Kidney tubule cell (primary cell): ENCODE measurements around the gene ACBD6.

ENCODE experiments used
- DNase-seq: peaks from one replicate; pipeline ENCODE4 v3.0.0-alpha.2; 2018; ENCODE audit warnings: low spot score

The ACBD6 gene

GRCh38 chr1:180291004-180291403 is 211.4 kb downstream of the ACBD6 start:
- peak; percentile 53 for DNase-seq

GRCh38 chr1:180290265-180291001 is 211.9 kb downstream of the ACBD6 start:
- DNase-seq = no peak

GRCh38 chr1:180288940-180289339 is 213.4 kb downstream of the ACBD6 start:
- DNase-seq = no peak

- no peak for DNase-seq
These were observed 214.2 kb downstream of the ACBD6 start for GRCh38 chr1:180287988-180288705.

- no peak for DNase-seq
These were observed 216.0 kb downstream of the ACBD6 start for GRCh38 chr1:180286417-180286816.

- DNase-seq = no peak
These were observed 219.3 kb downstream of the ACBD6 start for GRCh38 chr1:180283098-180283497.

GRCh38 chr1:180282401-180283044 is 219.9 kb downstream of the ACBD6 start:
- no peak for DNase-seq

GRCh38 chr1:180281490-180281889 is 220.9 kb downstream of the ACBD6 start:
- no peak for DNase-seq

- no peak for DNase-seq
These were observed 221.8 kb downstream of the ACBD6 start for GRCh38 chr1:180280617-180281016.

- DNase-seq = no peak
These were observed 222.7 kb downstream of the ACBD6 start for GRCh38 chr1:180279651-180280050.

- DNase-seq = no peak
These were observed 223.6 kb downstream of the ACBD6 start for GRCh38 chr1:180278596-180279395.

- DNase-seq = no peak
These were observed 224.2 kb downstream of the ACBD6 start for GRCh38 chr1:180278194-180278515.

GRCh38 chr1:180277476-180278193 is 224.7 kb downstream of the ACBD6 start:
- DNase-seq = no peak

- no peak for DNase-seq
These were observed 226.7 kb downstream of the ACBD6 start for GRCh38 chr1:180275726-180276125.

GRCh38 chr1:180274221-180274620 is 228.2 kb downstream of the ACBD6 start:
- DNase-seq = no peak

GRCh38 chr1:180273066-180273465 is 229.3 kb downstream of the ACBD6 start:
- no peak for DNase-seq

- no peak for DNase-seq
These were observed 230.0 kb downstream of the ACBD6 start for GRCh38 chr1:180272395-180272794.

GRCh38 chr1:180271272-180272255 is 230.8 kb downstream of the ACBD6 start:
- peak; percentile 8 for DNase-seq

GRCh38 chr1:180270530-180271271 is 231.7 kb downstream of the ACBD6 start:
- peak; percentile 41 for DNase-seq
